GM12874 (cell line): ENCODE measurements around the gene ITGA7.

ENCODE experiments used
- CTCF ChIP-seq: IDR thresholded peaks from 2 replicates; pipeline ENCODE4 v1.5.1; 2011; ENCODE audit warnings: low read depth, mild to moderate bottlenecking, control low read depth, low read length, moderate library complexity; ENCODE audit not compliant: insufficient read depth

Gene ITGA7

GRCh38 chr12:55744340-55745030 is 36.8 kb upstream of the ITGA7 start:
- no peak for TF ChIP-seq CTCF

GRCh38 chr12:55743406-55744339 is 36.0 kb upstream of the ITGA7 start:
- TF ChIP-seq CTCF: 0 out of 2 replicates have a peak, but pooled peaks have one; percentile 15

GRCh38 chr12:55742719-55743405 is 35.2 kb upstream of the ITGA7 start, which contains the start of gene GDF11:
TSS of gene GDF11 (plus strand) at chr12:55743122. CDS start at chr12:55743317, 195 bp downstream.
- TF ChIP-seq CTCF: no peak

GRCh38 chr12:55741931-55742680 is 34.4 kb upstream of the ITGA7 start:
- TF ChIP-seq CTCF: no peak

GRCh38 chr12:55739025-55739378 is 31.3 kb upstream of the ITGA7 start:
- no peak for TF ChIP-seq CTCF

GRCh38 chr12:55738123-55739024 is 30.7 kb upstream of the ITGA7 start:
- peak; percentile 53; the same call in 1 of the 2 replicates for TF ChIP-seq CTCF
